ENCODE data around the gene ETV2.
"Not testable (repeated sequence)": the region's sequence is repeated elsewhere in the genome, so short reads cannot be mapped to it uniquely, and the experiment has no call there.

The ETV2 gene

GRCh38 chr19:35641515-35642151 is at the start of gene ETV2:
Gene ETV2 (plus strand): TSS chr19:35641745. CDS start chr19:35642461, 716 bp downstream.
- no peak for DNase-seq (ENCODE audit: low spot score)

DNA sequence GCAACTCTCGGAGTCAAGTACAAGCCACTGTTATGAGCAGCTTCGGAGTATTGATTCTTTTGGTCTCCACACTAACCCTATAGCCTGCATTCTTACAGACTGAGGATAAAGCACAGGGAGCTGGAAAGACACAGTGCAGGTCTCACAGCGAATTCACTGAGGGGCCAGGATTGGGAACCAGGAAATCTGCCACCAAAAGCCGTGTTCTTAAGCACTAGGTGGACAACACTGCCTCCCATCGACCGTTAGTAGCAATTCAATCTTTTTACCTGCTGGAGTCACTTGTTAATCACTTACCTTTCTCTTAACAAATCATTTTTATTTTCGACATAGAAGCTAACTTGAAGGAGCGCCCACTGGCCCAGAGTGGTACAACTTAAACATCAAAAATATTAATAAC is 49.3 kb upstream of the ETV2 start:
- DNase-seq (ENCODE audit: low spot score): no peak

GRCh38 chr19:35595026-35595425 is 46.5 kb upstream of the ETV2 start:
- DNase-seq (ENCODE audit: low spot score): not testable (repeated sequence)

DNA sequence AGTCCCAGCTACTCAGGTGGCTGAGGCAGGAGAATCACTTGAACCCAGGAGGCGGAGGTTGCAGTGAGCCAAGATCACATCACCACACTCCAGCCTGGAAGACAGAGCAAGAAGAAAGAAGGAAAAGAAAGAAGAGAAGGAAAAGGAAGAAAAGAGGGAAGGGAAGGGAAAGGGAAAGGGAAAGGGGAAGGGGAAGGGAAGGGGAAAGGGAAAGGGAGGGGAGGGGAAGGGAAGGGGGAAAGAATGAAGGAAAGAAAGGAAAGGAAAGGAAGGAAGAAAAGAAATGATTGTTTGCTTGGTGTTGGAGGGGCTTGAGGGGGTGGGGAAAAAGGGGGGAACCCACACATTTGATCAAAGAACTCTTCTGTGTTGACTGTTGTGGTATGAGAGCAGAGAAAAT is 45.6 kb upstream of the ETV2 start:
- no peak for DNase-seq (ENCODE audit: low spot score)

DNA sequence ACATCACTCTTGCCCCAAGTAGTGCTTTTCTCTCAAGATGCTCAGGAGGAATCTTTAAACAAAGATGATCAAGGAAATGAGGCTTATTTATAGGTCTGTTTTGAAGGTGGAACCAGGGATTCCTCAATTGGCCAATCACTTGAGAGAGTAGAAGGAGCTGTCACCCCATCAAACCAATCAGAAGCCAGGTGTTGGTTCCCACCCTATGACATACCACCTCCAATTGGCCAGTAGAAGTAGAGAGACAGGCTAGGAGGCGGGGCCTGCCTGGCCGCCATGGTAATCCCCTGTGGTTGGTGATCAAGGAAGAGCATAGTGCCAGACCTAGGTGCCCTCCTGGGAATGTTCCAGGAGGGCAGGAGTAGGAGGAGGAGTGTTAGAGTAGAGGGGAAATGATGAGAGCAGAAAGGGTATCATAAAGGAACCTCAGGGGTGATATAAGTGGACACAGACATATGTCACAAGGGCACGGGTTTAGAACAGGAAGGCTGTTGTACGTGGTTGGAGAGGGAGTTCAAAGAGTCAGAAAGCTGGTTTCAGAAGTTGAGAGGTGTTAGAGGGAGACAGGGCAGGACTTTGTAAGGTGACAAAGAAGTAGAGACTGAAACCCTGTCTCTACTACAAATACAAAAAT is 45.1 kb upstream of the ETV2 start:
- no peak for DNase-seq (ENCODE audit: low spot score)

DNA sequence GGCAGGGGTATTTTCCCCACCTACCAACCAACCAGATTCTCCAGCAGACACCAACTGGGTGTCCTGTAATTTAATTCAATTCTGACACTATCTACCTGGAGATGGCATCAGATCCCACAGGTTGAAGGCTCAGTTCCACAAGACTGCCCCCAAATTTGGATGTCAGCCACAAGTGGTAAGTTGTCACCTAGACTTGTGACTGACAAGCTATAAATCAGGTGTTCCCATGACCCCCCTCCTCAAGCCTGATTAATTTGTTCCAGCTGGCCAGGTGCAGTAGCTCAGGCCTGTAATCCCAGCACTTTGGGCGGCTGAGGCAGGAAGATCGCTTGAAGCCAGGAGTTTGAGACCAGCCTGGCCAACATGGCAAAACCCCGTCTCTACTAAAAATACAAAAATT is 39.6 kb upstream of the ETV2 start:
- DNase-seq (ENCODE audit: low spot score): no peak

DNA sequence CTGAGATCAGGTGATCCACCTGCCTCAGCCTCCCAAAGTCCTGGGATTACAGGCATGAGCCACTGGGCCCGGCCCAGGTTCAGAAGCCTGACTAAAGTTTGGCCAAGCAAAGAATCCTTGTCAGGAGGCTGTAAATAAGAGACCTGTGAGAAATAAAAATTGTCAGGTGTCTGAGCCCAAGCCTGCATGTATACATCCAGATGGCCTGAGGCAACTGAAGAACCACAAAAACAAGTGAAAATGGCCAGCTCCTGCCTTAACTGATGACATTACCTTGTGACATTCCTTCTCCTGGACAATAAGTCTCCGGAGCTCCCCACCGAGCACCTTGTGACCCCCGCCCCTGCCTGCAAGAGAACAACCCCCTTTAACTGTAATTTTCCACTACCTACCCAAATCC is 37.1 kb upstream of the ETV2 start:
- not testable (repeated sequence) for DNase-seq (ENCODE audit: low spot score)

DNA sequence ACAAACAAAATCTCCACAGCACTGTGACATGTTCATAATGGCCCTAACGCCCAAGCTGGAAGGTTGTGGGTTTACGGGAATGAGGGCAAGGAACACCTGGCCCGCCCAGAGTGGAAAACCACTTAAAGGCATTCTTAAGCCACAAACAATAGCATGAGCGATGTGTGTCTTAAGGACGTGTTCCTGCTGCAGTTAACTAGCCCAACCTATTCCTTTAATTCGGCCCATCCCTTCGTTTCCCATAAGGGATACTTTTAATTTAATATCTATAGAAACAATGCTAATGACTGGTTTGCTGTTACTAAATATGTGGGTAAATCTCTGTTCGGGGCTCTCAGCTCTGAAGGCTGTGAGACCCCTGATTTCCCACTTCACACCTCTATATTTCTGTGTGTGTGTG is 34.4 kb upstream of the ETV2 start:
- DNase-seq (ENCODE audit: low spot score): not testable (repeated sequence)

DNA sequence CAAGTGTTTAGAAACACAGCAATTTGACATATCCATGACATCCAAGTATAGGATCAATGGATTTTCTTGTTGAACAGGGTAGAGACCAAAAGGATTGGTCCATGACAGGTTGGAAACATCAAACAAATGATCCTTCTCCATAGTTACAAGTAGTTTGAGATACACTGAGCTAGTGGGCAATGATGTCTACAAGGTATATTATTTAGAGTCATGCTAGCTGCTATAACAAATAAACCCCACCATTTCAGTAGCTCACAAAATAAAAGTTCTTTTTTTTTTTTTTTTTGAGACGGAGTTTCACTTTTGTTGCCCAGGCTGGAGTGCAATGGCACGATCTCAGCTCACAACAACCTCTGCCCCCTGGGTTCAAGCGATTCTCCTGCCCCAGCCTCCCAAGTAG is 33.9 kb upstream of the ETV2 start:
- DNase-seq (ENCODE audit: low spot score): no peak

DNA sequence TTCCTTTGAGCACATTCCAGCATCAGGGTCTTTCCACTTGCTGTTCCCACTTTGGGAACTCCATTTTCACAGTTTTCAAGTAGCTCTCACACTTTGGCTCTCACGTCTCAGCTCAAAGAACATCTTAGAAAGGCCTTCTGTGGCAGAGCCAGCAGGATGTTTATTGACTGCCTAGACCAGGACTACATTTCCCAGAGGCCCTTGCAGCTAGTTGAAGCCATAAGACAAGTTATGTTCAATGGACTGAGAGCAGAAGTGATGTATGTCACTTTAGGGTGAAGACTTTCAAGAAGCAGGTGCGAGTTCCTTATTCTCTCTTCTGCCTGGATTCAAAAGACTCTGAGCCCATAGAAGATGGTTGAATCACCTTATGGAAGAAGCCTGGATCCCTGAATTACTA is 33.3 kb upstream of the ETV2 start:
- no peak for DNase-seq (ENCODE audit: low spot score)

- DNase-seq (ENCODE audit: low spot score): no peak
Measured at GRCh38 chr19:35609851-35610353, 31.6 kb upstream of the ETV2 start.

DNA sequence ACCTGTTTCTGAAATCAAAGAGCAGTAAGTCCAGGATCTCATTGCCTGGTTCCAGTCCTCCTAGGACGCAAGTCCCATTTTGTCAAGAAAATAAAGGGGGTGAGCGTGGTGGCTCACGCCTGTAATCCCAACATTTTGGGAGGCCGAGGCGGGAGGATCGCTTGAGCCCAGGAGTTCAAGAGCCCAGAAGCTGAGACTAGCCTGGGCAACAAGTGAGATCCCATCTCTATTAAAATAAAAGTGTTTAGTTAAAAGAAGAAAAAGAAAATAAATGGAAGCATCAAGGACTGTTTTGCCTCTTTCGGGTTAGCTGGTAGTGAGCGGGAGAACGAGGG is 29.4 kb upstream of the ETV2 start:
- DNase-seq (ENCODE audit: low spot score): no peak

- peak; percentile 87 for DNase-seq (ENCODE audit: low spot score)
Measured at GRCh38 chr19:35612559-35613321, 28.8 kb upstream of the ETV2 start, which contains the start of gene HAUS5. Gene HAUS5 (plus strand): TSS chr19:35612735. CDS start chr19:35612795, 60 bp downstream.

GRCh38 chr19:35613574-35613973 is 28.0 kb upstream of the ETV2 start:
- no peak for DNase-seq (ENCODE audit: low spot score)

DNA sequence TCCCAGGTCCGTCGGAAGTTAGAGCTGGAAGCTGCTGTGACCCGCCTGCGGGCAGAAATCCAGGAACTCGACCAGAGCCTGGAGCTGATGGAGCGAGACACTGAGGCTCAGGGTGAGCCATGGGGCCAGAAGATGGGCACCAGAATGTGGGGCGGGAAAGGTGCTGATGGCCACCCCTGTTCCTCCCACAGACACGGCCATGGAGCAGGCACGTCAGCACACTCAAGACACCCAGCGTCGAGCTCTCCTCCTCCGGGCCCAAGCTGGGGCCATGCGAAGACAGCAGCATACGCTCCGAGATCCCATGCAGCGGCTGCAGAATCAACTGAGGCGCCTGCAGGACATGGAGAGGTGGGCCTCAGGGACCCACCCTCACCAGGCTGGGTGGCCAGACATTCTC is 26.5 kb upstream of the ETV2 start:
- no peak for DNase-seq (ENCODE audit: low spot score)

DNA sequence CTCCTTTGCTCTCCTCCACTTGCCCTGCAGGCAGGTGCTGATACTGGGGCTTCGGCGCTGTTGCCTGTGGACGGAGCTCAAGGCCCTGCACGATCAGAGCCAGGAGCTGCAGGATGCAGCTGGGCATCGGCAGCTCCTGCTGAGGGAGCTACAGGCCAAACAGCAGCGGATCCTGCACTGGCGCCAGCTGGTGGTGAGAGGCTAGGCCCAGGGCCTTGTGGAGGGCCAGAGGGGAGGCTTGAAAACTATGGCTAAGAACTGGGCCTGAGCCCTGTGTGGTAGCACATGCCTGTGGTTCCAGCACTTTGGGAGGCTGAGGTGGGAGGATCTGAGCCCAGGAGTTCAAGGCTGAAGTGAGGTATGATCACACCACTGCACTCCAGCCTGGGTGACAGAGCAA is 22.7 kb upstream of the ETV2 start:
- no peak for DNase-seq (ENCODE audit: low spot score)

DNA sequence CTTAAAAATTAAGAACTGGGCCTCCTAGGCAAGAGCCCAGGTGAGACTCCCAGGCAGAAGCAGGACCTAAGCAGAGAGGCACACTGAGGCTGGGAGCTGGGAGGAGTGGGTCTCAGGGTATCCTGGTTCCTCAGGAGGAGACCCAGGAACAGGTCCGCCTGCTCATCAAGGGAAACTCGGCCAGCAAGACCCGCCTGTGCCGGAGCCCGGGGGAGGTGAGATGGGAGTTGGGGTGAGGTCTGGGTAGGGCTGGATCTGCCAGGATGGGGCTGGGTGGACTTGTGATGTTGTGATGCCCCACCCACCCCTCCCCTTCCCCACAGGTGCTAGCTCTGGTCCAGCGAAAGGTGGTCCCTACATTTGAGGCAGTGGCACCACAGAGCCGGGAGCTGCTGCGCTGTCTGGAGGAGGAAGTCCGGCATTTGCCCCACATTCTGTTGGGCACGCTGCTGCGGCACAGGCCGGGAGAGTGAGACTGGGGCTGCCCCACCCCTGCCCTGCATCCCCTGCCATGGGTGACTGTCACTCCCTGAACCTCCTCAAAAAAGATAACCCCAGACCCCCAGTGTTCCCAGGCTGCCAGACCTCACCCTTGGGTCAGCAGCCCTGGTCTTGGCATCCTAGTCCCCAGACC is 22.1 kb upstream of the ETV2 start:
- no peak for DNase-seq (ENCODE audit: low spot score)

DNA sequence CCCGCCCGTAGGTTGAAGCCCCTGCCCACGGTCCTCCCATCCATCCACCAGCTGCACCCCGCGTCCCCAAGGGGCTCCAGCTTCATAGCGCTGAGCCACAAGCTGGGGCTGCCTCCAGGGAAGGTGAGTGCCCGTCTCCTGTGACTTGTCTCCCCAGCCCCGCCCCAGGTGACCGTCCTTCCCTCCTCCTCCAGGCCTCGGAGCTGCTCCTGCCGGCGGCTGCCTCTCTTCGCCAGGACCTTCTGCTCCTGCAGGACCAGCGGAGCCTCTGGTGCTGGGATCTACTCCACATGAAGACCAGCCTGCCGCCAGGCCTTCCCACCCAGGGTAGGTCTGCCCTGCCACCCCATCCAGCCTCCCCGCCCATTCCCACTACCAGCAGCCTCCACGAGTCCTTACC is 21.5 kb upstream of the ETV2 start:
- no peak for DNase-seq (ENCODE audit: low spot score)

DNA sequence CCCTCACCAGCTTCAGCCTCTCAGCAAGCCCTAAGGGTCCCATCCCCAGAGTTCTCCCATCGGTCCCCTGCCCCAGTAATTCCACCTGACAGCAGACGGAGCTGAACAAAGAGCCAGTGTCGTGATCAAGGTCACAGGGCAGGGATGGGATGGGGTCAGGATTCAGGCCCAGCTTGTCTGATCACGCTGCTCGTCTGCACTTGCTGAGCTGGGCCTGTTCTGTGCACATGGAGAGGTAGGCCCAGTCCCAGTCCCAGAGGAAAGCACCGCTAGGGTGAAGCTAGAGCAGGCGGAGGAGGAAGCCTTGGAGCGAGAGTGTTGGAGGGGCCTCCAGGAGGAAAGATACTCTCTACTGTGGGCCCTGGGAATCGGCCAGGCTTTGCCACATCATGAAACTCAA is 19.8 kb upstream of the ETV2 start:
- no peak for DNase-seq (ENCODE audit: low spot score)

DNA sequence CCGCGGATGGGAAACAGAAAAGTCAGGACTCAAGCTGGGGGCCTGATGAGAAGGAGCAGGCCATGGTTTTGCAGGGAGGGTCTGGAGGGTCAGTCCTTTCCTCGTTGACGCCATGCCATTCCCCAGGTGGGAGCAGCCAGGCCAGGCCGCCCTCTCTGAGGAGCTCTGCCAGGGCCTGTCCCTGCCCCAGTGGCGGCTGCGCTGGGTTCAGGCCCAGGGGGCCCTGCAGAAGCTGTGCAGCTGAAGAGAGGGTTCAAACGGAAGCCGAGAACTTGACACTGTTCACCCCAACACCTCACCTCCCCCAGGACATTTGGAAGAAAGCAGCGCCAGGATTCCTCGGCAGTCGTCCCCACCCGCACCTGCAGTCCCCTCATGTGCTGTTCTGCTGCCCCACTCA is 18.8 kb upstream of the ETV2 start:
- DNase-seq (ENCODE audit: low spot score): no peak

DNA sequence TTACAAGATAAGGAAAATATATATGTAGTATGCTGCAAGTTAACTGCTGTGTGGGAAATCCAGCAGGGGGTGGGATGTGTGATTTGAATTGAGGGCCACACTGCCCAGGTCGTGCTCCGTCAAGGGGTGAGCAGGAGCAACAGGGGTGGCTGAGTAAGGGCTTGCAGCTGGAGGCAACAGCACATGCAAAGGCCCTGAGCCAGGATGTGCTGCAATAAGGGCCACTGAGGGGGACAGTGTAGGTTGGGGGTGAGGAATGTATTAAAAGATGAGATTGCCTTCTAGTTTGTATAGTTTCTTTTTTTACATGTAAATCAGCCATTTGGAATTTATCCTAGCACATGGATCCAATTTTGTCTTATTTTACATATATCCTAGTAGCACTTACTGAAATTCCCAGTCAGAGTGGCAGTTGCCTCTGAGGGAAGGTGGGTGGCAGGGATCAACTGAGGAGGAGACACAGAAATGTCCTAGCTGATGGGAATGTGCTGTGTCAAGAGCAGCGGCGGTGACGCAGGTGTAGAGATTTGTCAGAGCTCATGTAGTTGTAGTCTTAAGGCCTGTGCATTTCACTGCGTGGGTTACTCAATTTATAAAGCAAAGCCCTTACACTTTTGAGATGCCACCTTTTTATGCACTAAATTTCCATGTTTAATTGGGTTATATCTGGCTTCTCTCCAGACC is 18.1 kb upstream of the ETV2 start:
- DNase-seq (ENCODE audit: low spot score): no peak

DNA sequence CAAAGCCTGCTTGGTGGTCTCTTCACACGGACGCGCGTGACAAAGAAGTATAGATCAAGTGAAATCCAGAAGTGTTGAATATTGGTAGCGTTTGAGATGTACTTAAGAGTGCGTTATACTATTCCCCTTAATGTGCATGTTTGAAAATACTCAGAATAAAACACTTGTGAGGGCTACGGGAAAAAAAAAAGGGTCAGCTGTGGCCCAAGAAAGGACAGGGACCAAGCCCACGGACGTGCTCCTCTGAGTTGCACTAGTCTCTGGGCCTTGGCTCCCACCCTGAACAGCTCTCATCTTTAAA is 13.3 kb upstream of the ETV2 start:
- no peak for DNase-seq (ENCODE audit: low spot score)

Measured in HuH-7.5 (cell line).